ENCODE measurements around the gene AFF2.

Gene AFF2

GRCh38 chrX:148984238-148984637 lies 483.8 kb downstream of the AFF2 start:
- Histone ChIP-seq H3K4me2 (no peak overlapping the region), H3K27ac (no peak overlapping the region), H3K9me3 (no peaks in the 10 kb centered on the region), H3K9ac (no peak overlapping the region), H3K36me3 (peaks cover 96% of the 10 kb centered on the region), H3K4me1 (no peaks in the 10 kb centered on the region), H3K4me3 (no peak overlapping the region), H4K20me1 (no peaks in the 10 kb centered on the region), H3K27me3 (no peaks in the 10 kb centered on the region)
- no peak for TF ChIP-seq Cebpa-rat (IDR thresholded peaks at IDR 0.05)

DNA sequence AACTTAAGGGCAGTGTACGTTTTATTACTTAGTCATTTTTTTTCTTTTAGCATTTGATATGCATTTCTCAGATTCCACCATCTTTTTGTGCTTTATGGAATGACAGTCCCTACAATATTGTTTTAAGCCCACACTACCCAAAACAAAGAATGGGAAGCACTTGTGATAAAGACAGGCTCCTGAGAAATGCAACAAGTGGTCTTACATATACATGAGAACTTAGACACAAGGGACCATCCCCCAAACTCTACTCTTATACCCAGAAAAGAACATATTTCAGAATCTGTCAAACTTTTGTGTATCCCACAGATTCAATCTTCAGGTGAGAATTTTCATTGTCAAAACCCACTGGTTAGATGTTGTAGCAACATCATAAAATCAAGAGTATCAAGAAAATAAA lies 491.1 kb downstream of the AFF2 start:
- Histone ChIP-seq H4K20me1 (no peaks in the 10 kb centered on the region), H3K36me3 (peaks cover 92% of the 10 kb centered on the region), H3K4me1 (no peaks in the 10 kb centered on the region), H3K4me3 (no peak overlapping the region), H3K27ac (no peak overlapping the region), H3K9ac (no peak overlapping the region), H3K9me3 (no peaks in the 10 kb centered on the region), H3K27me3 (no peaks in the 10 kb centered on the region), H3K4me2 (no peak overlapping the region)
- TF ChIP-seq Cebpa-rat (IDR thresholded peaks at IDR 0.05): no peak

DNA sequence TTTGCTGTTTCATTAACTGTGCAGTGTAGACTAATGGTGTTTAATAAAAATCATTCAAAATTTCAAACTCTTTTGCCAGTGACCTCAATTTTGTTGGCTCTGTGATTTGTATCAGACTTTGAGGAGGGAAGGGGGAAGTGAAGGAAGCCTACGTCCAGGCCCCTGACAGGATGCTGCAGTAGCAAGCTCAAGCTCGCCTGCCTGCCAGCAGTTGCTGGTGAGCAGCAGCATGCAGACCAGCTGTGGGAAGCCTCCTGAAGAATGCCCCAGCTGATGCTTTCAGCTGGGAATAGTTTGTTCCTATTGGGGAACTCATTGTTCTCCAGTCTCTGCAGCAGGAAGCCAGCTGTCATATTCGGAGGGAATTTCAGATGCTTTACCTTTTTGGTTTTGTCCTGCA lies 495.2 kb downstream of the AFF2 start:
- TF ChIP-seq Cebpa-rat (IDR thresholded peaks at IDR 0.05): no peak
- Histone ChIP-seq H3K4me2 (no peak overlapping the region), H3K9me3 (no peaks in the 10 kb centered on the region), H4K20me1 (no peaks in the 10 kb centered on the region), H3K9ac (no peak overlapping the region), H3K27ac (no peak overlapping the region), H3K4me3 (no peak overlapping the region), H3K27me3 (no peaks in the 10 kb centered on the region), H3K36me3 (peaks cover 50% of the 10 kb centered on the region), H3K4me1 (no peaks in the 10 kb centered on the region)

GRCh38 chrX:149002320-149002719 lies 501.9 kb downstream of the AFF2 start:
- TF ChIP-seq Cebpa-rat (IDR thresholded peaks at IDR 0.05): no peak
- Histone ChIP-seq H3K4me3 (no peak overlapping the region), H3K27ac (no peak overlapping the region), H4K20me1 (no peaks in the 10 kb centered on the region), H3K27me3 (no peaks in the 10 kb centered on the region), H3K36me3 (no peaks in the 10 kb centered on the region), H3K9me3 (no peaks in the 10 kb centered on the region), H3K4me2 (peak overlapping the region; percentile 55; the same call in 1 of the 2 replicates), H3K9ac (no peak overlapping the region), H3K4me1 (peaks cover 41% of the 10 kb centered on the region)

DNA sequence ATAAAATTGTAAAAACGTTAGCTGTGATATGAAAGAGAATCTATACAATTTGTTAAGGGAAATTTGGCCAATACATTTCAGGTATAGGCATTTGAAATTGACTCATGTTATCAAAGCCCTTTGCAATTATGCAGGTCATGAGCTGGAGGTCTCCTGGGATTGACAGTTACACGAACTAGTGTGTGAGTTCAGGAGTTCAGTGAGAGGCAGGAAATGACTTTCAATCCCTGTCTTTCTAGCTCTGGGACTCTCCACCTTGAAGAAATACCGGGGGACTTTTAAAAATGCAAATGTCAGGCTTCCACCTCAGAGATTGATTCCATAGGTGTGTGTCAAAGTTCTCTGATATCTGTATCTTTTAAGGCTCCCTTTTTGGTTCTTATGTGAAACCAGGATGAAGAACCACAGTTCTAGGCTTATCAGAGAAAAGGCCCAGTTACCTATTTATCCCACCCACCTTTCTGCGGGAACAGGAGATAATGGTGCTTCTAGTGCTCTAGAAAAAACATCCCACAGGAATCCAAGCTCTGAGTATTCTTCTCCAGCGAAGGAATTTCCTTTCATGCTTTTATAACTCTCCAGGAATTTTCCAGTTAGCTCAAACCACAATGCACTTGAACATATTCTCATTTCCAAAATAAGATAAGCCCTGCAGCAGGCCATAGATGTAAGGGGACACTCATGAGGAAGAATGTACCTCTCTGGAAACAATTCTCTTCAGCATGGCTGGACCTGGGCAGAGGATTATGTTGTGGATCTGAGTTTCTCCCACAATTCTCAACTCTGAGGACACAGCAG lies 503.6 kb downstream of the AFF2 start:
- Histone ChIP-seq H3K4me1 (peaks cover 41% of the 10 kb centered on the region), H3K27ac (no peak overlapping the region), H4K20me1 (no peaks in the 10 kb centered on the region), H3K36me3 (no peaks in the 10 kb centered on the region), H3K9ac (no peak overlapping the region), H3K4me3 (no peak overlapping the region), H3K27me3 (no peaks in the 10 kb centered on the region), H3K4me2 (peak overlapping the region; percentile 55), H3K9me3 (no peaks in the 10 kb centered on the region)
- TF ChIP-seq Cebpa-rat (IDR thresholded peaks at IDR 0.05): no peak

DNA sequence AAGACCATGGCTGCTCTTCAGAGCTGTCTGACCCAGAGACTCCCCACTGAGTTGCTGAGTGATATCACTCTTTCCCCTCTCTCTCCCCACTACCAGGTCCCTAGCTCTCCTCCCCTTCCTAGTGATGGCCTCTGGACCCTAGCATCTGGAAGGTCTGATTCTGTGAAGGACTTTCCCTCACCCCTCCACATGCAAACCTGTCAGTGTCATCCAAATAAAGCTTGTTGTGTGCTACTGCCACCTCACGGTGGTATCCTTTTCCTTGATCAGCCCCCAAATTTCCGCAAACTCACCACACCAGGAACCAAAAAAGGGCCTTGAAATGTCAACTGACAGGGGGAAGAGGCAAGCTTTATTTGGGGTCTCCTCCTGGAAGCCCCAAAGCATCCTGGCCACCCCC lies 504.5 kb downstream of the AFF2 start:
- H3K27ac ChIP-seq: no peak overlapping the region
- no peak overlapping the region for H3K4me3 ChIP-seq
- peak overlapping the region; percentile 55 for H3K4me2 ChIP-seq
- H3K4me1 ChIP-seq: peaks cover 41% of the 10 kb centered on the region
- H3K9me3 ChIP-seq: no peaks in the 10 kb centered on the region
- no peaks in the 10 kb centered on the region for H3K27me3 ChIP-seq
- TF ChIP-seq Cebpa-rat (IDR thresholded peaks at IDR 0.05): no peak
- no peaks in the 10 kb centered on the region for H4K20me1 ChIP-seq
- H3K36me3 ChIP-seq: no peaks in the 10 kb centered on the region
- no peak overlapping the region for H3K9ac ChIP-seq

GRCh38 chrX:149006235-149006634 lies 505.8 kb downstream of the AFF2 start:
- no peaks in the 10 kb centered on the region for H4K20me1 ChIP-seq
- no peaks in the 10 kb centered on the region for H3K36me3 ChIP-seq
- no peaks in the 10 kb centered on the region for H3K9me3 ChIP-seq
- H3K27ac ChIP-seq: no peak overlapping the region
- H3K4me2 ChIP-seq: no peak overlapping the region
- no peak overlapping the region for H3K4me3 ChIP-seq
- H3K4me1 ChIP-seq: peaks cover 41% of the 10 kb centered on the region
- TF ChIP-seq Cebpa-rat (IDR thresholded peaks at IDR 0.05): no peak
- H3K27me3 ChIP-seq: no peaks in the 10 kb centered on the region
- no peak overlapping the region for H3K9ac ChIP-seq

GRCh38 chrX:149007423-149007822 lies 507.0 kb downstream of the AFF2 start:
- Histone ChIP-seq H3K4me2 (no peak overlapping the region), H3K27ac (no peak overlapping the region), H3K9ac (no peak overlapping the region), H3K4me1 (peaks cover 32% of the 10 kb centered on the region), H3K9me3 (no peaks in the 10 kb centered on the region), H3K4me3 (no peak overlapping the region), H3K36me3 (no peaks in the 10 kb centered on the region), H4K20me1 (no peaks in the 10 kb centered on the region), H3K27me3 (no peaks in the 10 kb centered on the region)
- TF ChIP-seq Cebpa-rat (IDR thresholded peaks at IDR 0.05): no peak

DNA sequence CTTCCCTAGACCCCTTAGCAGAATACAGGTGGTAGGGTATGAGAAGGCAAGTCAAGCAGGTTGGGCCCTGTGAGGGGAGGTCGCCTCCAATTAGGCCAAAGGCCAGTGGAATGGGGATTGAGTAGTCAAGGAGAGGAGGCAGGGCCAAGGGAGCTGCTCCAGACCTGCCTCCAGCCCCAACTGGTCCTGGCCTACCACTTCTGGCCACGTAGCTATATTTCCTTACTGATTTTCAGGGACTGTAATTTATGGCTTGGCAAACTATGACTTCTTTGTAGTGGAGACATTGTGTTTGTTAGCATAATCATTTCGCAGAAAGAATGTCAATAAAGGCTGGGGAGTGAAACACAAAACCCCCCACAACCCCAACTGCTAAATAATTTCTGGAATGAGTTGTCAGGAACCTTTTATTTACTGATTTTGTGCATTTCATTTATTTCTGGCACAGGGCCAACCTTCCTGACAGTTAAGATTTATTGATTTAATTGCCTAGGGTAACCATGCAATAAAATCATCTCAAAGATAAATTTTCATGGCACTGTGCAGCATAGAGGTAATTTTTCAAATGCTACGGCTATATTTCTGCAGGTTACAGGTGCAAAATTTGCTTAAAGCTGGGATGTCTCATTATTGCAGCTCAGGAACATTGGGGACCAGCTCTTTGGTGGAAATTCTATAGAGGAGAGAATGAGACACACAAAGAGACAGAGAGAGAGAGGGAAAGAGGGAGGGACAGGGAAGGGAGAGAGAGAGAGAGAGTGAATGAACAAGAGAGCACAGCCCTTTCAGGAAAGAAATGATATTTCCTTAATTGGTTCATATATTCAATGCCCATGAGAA lies 509.8 kb downstream of the AFF2 start:
- Histone ChIP-seq H3K27me3 (no peaks in the 10 kb centered on the region), H3K36me3 (no peaks in the 10 kb centered on the region), H3K9me3 (peaks cover 4% of the 10 kb centered on the region; the same call in 1 of the 2 replicates), H4K20me1 (no peaks in the 10 kb centered on the region), H3K4me2 (no peak overlapping the region), H3K9ac (no peak overlapping the region), H3K4me3 (no peak overlapping the region), H3K27ac (no peak overlapping the region), H3K4me1 (peaks cover 4% of the 10 kb centered on the region; the same call in 1 of the 2 replicates)
- no peak for TF ChIP-seq Cebpa-rat (IDR thresholded peaks at IDR 0.05)

- H3K9ac ChIP-seq: no peak overlapping the region
- H3K4me3 ChIP-seq: no peak overlapping the region
Observed at GRCh38 chrX:149010853-149011224, 510.4 kb downstream of the AFF2 start.

More at GRCh38 chrX:149010853-149011224, 510.4 kb downstream of the AFF2 start:
- Histone ChIP-seq H3K4me2 (no peak overlapping the region), H3K27me3 (no peaks in the 10 kb centered on the region), H3K4me1 (no peaks in the 10 kb centered on the region), H3K36me3 (no peaks in the 10 kb centered on the region), H3K27ac (no peak overlapping the region), H4K20me1 (no peaks in the 10 kb centered on the region), H3K9me3 (peaks cover 4% of the 10 kb centered on the region; the same call in 1 of the 2 replicates)
- TF ChIP-seq Cebpa-rat (IDR thresholded peaks at IDR 0.05): no peak
